ENCODE results near the gene TCP1.
"Not testable (repeated sequence)": the region's sequence is repeated elsewhere in the genome, so short reads cannot be mapped to it uniquely, and the experiment has no call there.

TCP1 gene

DNA sequence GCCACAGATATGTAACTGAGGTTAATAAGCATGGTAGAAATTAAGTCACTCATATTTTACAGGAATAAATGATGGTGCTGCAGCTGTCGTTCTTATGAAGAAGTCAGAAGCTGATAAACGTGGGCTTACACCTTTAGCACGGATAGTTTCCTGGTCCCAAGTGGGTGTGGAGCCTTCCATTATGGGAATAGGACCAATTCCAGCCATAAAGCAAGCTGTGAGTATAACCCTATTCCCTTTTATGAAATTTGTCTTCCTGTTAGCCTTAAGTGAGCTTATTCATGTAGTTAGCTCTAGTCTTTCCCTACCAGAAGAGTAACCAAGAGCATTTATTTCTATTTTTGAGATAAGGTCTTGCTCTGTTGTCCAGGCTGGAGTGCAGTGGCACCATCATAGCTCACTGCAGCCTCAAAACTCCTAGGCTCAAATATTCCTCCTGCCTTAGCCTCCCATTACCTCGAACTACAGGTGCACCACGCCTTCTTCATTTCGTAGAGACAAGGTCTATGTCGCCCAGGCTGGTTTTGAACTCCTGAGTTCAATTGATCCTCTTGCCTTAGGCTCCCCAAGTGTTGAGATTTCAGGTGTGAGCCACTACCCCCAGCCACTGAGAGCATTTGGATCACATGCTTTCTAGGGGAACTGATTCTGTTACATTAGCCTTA, 12.0 kb downstream of the TCP1 start:
- DNase-seq (ENCODE audit: low read depth in 3 of 3): no peak

DNA sequence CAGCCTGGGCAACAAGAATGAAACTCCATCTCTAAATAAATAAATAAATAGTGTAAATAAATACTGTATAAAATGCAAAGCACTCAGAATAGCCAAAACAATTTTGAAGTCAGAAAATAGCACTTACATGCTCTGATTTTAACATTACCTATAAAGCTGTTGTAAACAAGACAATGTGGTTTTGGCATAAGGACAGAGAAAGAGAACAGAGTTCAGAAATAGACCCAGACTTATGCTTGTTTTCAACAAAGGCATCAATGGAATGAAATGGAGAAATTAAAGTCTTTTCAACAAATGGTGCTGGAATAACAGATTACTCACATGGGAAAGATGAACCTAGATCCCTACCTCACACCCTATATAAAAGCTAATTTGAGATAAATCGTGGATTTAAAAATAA, 17.2 kb downstream of the TCP1 start:
- DNase-seq (ENCODE audit: low read depth in 3 of 3): no peak

DNA sequence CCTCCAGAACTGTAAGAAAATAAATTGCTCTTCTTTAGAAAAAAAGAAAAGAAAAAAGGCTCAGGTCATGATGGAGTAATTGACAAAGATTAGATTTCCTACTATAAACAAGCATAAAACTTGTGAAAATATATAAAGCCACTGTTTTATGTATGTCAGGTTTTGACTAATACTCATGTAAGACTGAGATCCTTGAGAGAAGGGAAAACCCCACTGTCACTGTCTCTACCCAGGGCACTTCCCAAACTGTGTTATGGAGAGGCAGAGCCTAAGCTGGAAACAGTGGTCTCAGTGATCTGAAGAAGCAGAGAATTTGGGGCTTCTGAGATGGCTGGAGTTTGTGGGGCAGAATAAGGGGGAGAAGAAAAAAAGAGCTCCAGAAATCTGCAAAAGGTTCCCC, 19.9 kb downstream of the TCP1 start:
- no peak for DNase-seq (ENCODE audit: low read depth in 3 of 3)

GRCh38 chr6:159766906-159767305, 22.5 kb downstream of the TCP1 start:
- no peak for DNase-seq (ENCODE audit: low read depth in 3 of 3)

GRCh38 chr6:159762681-159763293, 26.6 kb downstream of the TCP1 start:
- DNase-seq (ENCODE audit: low read depth in 3 of 3): no peak

- peak; percentile 81 to 85 (median 82) for DNase-seq (ENCODE audit: low read depth in 3 of 3)
Observed at GRCh38 chr6:159761873-159762680, 27.3 kb downstream of the TCP1 start, which contains the start of gene ACAT2. TSS of gene ACAT2 (plus strand) at chr6:159762045. CDS start at chr6:159762088, 43 bp downstream.

DNA sequence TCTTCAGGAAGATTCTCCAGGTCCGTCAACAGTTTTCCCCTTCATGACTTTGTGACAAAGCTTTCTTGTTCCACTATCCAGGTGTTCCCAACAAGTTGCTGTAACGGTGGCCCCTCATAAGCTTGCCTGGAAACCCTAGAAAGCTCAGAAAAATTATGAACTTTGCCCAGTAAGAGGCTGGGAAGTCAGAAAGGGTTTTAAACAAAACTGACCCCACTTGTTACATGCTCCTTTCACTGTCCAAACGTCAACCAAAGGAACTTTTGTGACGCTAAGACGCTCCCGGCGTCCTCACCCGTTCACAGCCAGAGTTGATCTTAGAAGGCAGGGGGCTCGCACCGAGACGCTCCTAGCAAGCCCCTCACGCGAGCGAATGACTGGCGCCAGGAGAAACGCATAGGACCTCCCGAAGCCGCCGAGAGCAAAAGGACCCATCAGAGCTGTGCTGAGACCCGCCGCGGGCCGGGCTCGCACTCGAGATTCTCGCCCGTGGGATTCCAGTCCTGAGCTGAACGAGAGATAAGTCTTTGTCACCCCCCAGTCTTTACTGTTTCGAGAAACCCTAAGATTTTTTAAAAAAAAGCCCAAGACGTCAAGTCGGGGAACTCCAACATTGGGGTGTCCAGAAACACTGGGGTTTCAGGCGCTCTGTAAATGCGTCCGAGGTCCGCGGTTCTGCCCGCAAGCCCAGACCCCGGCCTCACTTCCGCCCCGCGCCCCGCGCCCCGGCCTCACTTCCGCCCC, 28.1 kb downstream of the TCP1 start:
- DNase-seq (ENCODE audit: low read depth in 3 of 3): no peak

GRCh38 chr6:159760602-159761057, 28.8 kb downstream of the TCP1 start:
- DNase-seq (ENCODE audit: low read depth in 3 of 3): no peak

GRCh38 chr6:159759645-159760044, 29.8 kb downstream of the TCP1 start:
- no peak for DNase-seq (ENCODE audit: low read depth in 3 of 3)

- DNase-seq (ENCODE audit: low read depth in 3 of 3): no peak
Observed at GRCh38 chr6:159758031-159759001, 31.1 kb downstream of the TCP1 start.

GRCh38 chr6:159756508-159756907, 32.9 kb downstream of the TCP1 start:
- DNase-seq (ENCODE audit: low read depth in 3 of 3): no peak

DNA sequence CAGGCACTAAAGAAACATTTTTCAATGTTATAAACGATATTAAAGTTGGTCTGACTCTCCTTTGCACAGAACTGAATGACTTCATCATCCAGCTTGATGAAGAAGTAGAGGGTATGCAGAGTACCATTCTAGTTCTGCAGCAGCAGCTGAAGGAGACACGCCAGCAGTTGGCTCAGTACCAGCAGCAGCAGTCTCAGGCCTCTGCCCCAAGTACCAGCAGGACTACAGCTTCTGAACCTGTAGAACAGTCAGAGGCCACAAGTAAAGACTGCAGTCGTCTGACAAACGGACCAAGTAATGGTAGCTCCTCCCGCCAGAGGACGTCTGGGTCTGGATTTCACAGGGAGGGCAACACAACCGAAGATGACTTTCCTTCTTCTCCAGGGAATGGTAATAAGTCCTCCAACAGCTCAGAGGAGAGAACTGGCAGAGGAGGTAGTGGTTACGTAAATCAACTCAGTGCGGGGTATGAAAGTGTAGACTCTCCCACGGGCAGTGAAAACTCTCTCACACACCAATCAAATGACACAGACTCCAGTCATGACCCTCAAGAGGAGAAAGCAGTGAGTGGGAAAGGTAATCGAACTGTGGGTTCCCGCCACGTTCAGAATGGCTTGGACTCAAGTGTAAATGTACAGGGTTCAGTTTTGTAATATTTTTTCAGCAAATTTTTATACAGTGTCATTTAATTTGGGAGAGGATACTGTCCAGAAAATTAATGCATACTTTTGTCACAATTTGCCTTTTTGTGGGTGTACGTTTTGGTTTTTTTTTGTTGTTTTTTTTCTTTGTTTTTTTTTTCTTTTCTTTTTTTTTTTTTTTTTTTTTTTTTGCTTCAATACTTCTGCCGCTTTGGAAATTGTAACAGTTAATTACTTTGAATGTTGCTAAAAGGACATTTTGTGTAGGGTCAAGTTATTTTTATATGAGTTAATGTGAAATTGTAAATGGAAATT, 34.2 kb downstream of the TCP1 start:
- no peak for DNase-seq (ENCODE audit: low read depth in 3 of 3)

DNA sequence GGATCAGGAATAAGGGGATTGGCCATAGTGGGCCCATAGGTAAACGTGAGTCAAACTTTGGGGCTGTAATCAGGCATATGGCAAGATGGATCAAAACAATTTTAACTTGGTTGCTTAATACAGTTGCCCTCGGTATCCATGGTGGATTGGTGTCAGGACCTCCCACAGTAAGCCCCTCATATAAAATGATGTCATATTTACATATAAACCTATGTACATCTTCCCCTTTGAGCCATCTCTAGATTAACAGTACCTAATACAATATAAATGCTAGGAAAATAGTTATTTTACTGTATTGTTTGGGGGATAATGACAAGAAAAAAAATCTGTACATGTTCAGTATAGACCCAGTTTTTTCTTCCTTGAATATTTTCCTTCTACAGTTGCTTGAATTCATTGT, 35.0 kb downstream of the TCP1 start:
- DNase-seq (ENCODE audit: low read depth in 3 of 3): no peak

DNA sequence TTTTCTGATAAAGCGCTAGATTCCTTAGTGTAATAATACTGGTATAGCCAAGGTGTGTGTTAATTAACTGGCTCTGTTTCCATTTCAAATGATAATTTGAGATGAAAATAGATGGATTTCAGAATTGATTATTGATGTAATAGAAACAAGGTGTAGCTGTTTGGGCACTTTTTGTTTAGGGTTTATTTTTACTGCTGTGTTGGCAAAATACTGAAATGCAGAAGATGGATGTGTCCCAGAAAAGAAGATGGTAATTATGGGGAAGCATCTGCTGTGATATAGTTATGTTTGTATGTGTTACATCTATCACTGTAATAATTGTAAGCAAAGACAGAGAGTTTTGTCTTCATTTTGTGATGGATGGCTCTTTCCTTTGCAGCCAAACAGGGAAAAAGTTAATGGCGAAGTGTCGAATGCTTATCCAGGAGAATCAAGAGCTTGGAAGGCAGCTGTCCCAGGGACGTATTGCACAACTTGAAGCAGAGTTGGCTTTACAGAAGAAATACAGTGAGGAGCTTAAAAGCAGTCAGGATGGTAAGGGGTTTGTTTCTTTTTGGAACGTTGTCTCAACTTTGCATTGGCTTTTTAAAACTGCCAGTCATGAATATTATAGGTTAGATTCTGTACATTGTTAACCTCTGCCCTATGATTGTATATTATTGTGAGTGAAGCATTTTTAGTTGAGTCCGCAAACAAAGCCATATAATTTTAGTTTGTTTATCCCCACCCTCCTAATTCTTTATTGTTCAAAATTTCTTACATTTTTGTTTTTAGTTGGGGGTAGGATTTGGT, 36.1 kb downstream of the TCP1 start:
- no peak for DNase-seq (ENCODE audit: low read depth in 3 of 3)

DNA sequence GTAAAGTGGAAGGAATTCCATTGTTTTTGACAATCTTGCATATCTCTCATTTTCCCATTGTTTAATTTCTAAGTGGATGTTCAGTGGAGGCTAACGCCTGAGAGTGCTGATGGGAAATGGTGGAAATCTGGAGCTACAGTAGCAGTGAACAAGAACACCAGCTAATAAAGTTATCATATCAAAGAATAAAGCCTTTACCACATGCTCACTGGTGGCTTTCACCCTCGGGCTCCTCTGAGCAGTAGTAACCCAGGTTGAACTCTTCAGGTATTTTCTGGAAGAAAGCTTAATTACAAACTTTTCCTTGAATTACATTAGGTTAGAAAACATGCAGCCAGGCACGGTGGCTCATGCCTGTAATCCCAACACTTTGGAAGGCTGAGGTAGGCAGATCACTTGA, 38.0 kb downstream of the TCP1 start:
- DNase-seq (ENCODE audit: low read depth in 3 of 3): no peak

GRCh38 chr6:159748127-159748526, 41.3 kb downstream of the TCP1 start:
- DNase-seq (ENCODE audit: low read depth in 3 of 3): not testable (repeated sequence)

DNA sequence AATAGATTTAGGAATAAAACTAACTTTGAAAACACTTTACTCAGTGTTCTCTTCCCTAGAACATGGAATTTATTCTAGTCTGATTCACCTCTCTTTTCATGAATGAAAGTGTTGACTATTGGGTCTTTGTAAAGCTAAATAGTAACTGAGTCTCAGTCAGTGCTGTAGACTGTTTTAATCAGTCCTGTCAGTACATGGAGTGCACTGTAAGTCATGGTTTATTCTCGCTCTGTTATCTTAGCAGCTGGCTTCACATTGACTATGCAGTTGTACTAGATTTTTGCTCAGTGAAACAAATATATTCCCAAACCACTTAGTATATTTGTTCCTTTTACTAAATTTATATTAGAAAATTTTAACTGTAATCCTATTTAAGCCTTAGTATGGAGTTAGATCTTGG, 42.6 kb downstream of the TCP1 start:
- no peak for DNase-seq (ENCODE audit: low read depth in 3 of 3)

DNA sequence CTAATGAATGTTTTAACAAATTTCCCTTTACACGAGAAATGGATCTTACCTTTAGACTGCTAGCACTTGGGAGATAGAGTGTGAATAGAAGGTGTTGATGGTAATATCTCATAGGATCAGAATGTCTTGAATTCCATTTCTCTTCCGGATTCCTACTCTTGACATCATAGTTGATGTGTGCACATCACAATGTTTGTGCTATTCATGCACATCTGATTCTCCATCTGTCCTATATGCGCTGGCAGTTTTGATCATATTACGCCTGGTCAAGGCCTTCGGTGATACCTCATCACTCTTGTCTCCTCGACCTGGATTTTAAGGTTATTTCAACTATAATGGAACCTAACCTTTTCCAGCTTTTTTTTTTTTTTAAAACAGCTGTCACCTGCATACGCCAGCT, 44.3 kb downstream of the TCP1 start:
- no peak for DNase-seq (ENCODE audit: low read depth in 3 of 3)

DNA sequence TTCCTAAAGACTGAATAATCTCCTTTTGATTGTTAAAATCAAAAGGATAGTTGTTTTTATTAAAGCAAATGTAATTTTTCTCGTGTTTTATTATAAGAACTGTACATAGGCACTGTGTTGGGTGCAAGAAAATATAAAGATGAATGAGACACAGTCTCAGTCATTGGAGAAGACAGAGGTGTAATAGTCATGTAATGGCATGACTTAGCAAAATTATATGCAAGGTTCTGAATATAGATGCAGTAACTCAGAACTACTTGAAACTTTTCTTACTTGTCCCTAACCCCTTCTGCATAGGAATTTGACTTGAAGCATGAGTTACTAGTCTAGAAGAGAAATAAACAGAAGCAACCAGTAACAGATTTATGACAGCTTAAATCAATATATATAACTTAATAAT, 47.2 kb downstream of the TCP1 start:
- no peak for DNase-seq (ENCODE audit: low read depth in 3 of 3)
